Measurements from ENCODE around the gene SNAPC4. TPM values are rescaled to one million over a fixed set of nuclear protein-coding genes. Genes with fewer than 3 reads are reported as not detected.

Gene SNAPC4
- total and polyA plus RNA-seq, 2 of the 8 experiments (the other 6 are each of a cell fraction or from before 2014, with no cell fraction given), result 6.9 to 18.1 TPM

DNA sequence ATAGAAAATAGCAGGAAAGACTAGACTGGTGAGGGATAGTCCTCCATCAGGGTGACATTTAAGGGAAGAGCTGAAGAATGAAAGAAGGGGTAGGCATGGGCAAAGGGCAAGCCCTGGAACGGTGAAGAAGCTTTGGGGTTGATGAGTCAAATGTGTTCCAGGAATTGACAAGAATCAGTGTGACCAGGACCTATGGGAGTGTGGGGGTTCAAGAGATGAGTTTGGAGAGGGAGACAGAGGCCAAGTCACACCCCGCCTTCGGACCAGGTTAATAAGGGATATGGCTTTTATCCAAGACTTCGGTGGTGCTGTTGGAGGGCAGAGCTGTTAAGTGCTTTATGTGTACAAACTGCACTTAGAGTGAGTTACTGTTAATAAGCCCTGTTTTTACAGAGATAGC is 11.4 kb upstream of the SNAPC4 start (continued):
- TF ChIP-seq, protein P1, sequence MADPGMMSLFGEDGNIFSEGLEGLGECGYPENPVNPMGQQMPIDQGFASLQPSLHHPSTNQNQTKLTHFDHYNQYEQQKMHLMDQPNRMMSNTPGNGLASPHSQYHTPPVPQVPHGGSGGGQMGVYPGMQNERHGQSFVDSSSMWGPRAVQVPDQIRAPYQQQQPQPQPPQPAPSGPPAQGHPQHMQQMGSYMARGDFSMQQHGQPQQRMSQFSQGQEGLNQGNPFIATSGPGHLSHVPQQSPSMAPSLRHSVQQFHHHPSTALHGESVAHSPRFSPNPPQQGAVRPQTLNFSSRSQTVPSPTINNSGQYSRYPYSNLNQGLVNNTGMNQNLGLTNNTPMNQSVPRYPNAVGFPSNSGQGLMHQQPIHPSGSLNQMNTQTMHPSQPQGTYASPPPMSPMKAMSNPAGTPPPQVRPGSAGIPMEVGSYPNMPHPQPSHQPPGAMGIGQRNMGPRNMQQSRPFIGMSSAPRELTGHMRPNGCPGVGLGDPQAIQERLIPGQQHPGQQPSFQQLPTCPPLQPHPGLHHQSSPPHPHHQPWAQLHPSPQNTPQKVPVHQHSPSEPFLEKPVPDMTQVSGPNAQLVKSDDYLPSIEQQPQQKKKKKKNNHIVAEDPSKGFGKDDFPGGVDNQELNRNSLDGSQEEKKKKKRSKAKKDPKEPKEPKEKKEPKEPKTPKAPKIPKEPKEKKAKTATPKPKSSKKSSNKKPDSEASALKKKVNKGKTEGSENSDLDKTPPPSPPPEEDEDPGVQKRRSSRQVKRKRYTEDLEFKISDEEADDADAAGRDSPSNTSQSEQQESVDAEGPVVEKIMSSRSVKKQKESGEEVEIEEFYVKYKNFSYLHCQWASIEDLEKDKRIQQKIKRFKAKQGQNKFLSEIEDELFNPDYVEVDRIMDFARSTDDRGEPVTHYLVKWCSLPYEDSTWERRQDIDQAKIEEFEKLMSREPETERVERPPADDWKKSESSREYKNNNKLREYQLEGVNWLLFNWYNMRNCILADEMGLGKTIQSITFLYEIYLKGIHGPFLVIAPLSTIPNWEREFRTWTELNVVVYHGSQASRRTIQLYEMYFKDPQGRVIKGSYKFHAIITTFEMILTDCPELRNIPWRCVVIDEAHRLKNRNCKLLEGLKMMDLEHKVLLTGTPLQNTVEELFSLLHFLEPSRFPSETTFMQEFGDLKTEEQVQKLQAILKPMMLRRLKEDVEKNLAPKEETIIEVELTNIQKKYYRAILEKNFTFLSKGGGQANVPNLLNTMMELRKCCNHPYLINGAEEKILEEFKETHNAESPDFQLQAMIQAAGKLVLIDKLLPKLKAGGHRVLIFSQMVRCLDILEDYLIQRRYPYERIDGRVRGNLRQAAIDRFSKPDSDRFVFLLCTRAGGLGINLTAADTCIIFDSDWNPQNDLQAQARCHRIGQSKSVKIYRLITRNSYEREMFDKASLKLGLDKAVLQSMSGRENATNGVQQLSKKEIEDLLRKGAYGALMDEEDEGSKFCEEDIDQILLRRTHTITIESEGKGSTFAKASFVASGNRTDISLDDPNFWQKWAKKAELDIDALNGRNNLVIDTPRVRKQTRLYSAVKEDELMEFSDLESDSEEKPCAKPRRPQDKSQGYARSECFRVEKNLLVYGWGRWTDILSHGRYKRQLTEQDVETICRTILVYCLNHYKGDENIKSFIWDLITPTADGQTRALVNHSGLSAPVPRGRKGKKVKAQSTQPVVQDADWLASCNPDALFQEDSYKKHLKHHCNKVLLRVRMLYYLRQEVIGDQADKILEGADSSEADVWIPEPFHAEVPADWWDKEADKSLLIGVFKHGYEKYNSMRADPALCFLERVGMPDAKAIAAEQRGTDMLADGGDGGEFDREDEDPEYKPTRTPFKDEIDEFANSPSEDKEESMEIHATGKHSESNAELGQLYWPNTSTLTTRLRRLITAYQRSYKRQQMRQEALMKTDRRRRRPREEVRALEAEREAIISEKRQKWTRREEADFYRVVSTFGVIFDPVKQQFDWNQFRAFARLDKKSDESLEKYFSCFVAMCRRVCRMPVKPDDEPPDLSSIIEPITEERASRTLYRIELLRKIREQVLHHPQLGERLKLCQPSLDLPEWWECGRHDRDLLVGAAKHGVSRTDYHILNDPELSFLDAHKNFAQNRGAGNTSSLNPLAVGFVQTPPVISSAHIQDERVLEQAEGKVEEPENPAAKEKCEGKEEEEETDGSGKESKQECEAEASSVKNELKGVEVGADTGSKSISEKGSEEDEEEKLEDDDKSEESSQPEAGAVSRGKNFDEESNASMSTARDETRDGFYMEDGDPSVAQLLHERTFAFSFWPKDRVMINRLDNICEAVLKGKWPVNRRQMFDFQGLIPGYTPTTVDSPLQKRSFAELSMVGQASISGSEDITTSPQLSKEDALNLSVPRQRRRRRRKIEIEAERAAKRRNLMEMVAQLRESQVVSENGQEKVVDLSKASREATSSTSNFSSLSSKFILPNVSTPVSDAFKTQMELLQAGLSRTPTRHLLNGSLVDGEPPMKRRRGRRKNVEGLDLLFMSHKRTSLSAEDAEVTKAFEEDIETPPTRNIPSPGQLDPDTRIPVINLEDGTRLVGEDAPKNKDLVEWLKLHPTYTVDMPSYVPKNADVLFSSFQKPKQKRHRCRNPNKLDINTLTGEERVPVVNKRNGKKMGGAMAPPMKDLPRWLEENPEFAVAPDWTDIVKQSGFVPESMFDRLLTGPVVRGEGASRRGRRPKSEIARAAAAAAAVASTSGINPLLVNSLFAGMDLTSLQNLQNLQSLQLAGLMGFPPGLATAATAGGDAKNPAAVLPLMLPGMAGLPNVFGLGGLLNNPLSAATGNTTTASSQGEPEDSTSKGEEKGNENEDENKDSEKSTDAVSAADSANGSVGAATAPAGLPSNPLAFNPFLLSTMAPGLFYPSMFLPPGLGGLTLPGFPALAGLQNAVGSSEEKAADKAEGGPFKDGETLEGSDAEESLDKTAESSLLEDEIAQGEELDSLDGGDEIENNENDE (IDR thresholded peaks at IDR 0.05; ENCODE audit: insufficient replicate concordance, low read length), result no peak
- TF ChIP-seq PHF8 (conservative IDR thresholded peaks at IDR 0.05; ENCODE audit: low read depth, low read length) (no peak), NRF1 (IDR thresholded peaks at IDR 0.05; ENCODE audit: low read depth, low read length) (no peak)
